Esophagus squamous epithelium (tissue), 4 donors: ENCODE results near the gene C1QL2.

Source experiments
- POLR2A ChIP-seq, 4 donors: fragments of 450-650 bp; IDR thresholded peaks; one replicate each; pipeline ENCODE4 v1.6.1; 2017; ENCODE audit warnings: antibody characterized with exemption in 4 of 4, mild to moderate bottlenecking in 4 of 4, moderate library complexity in 3 of 4
- TF ChIP-seq, protein P1 (sequence below), 6 experiments: fragments of 450-650 bp in 4 of 6; fragments of 200-600 bp in 2 of 6; sonication (generic) in 2 of 6; IDR thresholded peaks; one replicate each; pipeline ENCODE4 v1.5.1; 2016 to 2019; ENCODE audit warnings: antibody characterized with exemption in 6 of 6, mild to moderate bottlenecking in 4 of 6, moderate library complexity in 4 of 6

DNA sequence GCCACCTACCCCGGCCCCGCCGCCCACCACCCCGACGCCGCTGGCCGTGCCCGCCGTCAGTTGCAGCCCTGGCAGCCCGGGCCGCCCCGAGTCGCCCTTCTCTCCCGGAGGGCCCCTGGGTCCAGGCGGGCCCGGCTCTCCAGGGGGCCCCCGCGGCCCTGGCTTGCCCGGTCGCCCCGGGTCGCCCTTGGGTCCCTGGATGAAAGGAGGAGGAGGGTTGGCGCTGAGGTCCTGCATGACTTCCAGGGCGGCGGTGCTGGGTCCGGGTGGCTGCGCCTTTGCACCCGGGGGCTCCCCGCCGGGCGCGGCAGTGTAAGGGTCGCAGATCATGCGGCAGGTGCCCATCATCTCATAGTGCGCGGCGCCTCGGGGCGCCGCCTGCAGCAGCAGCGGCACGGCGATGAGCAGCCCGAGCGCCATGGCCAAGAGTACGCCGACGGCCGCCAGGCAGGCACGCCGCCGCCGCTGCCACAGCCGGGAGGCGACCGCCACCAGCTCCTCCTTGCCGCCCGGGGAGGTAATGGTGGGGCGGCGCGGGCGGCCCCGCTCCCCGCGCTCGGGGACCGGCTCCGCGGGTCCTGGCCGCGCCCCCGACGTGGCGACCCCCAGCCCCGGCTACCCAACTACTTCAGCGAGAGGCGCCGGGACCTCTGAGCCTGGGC, 570 bp downstream of the C1QL2 start:
- TF ChIP-seq, protein P1, sequence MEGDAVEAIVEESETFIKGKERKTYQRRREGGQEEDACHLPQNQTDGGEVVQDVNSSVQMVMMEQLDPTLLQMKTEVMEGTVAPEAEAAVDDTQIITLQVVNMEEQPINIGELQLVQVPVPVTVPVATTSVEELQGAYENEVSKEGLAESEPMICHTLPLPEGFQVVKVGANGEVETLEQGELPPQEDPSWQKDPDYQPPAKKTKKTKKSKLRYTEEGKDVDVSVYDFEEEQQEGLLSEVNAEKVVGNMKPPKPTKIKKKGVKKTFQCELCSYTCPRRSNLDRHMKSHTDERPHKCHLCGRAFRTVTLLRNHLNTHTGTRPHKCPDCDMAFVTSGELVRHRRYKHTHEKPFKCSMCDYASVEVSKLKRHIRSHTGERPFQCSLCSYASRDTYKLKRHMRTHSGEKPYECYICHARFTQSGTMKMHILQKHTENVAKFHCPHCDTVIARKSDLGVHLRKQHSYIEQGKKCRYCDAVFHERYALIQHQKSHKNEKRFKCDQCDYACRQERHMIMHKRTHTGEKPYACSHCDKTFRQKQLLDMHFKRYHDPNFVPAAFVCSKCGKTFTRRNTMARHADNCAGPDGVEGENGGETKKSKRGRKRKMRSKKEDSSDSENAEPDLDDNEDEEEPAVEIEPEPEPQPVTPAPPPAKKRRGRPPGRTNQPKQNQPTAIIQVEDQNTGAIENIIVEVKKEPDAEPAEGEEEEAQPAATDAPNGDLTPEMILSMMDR (IDR thresholded peaks at IDR 0.05) = no peak
- no peak for TF ChIP-seq POLR2A (IDR thresholded peaks at IDR 0.05)
